Measurements from ENCODE around the gene CYGB.

The CYGB gene

DNA sequence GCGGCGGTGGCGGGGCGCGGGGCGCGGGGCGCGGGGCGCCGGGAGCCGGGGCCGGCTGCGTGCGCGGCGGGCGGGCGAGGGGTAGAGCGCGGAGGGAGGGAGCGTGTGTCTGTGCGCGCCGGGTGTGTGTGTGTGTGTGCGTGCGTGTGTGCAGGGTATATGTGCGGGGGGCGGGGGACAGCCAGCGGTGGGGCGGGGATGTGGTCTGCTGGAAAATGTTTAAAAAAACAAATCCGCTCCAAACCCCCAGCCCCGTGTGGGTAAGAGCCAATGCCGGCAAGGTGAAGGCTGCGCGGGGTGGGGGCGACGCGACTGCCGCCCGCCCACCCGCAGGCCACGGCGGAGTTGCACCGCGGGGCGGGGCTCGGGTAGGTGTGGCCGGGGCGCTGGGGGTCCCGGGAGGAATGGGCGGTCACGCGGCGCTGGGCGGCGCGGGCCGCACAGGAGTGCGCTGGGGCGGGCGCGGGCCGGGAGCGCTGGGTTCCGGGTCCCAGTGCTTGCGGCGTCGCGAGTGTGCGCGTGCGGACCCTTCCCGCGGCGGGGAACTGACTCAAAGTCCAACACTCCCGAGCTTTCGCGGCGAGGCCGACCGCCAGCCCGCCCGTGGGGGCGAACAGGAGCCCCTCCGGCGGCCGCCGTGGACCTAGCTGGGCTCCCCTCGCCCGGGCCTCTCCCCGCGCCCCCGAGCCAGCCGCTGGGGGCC, at the start of gene CYGB:
Gene CYGB, minus strand, starts transcription at position 132 of the 703 bp plus-strand sequence. CDS start 167 bp downstream, outside the sequence.
- no peak for DNase-seq

DNA sequence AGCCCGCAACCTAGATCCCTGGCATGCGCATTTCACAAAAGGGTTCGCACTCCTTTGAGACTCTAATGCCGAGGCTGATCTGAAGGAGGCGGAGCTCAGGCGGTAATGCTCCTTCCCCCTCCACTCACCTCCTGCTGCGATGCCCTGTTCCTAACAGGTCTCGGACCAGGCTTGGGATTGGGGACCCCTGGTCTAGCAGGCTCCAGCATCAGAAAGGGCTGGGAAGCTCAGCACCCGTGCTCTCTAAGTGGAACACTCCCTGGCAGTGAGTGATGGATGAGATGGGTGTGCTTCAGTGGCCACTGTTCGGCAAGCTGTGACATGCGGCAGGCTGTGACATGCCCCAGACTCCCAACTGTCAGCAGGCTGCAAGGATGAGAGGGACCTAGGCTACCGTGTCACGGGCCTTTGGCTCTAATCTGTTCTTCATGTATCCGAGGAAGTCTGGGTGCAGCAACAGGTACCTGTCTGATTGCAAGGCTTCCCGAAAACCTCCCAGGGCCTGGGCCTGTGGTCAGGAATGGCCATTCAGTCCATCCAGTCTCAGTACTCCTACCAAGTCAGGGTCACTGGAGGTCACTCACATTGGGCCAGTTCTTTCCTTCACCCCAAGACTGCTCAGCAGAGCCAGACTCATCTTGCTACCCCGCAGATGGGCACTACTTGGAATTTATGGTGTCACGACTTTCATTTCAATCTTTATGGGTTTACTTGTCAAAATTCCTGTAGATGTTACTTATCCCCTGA, 49.4 kb upstream of the CYGB start:
- no peak for DNase-seq

DNA sequence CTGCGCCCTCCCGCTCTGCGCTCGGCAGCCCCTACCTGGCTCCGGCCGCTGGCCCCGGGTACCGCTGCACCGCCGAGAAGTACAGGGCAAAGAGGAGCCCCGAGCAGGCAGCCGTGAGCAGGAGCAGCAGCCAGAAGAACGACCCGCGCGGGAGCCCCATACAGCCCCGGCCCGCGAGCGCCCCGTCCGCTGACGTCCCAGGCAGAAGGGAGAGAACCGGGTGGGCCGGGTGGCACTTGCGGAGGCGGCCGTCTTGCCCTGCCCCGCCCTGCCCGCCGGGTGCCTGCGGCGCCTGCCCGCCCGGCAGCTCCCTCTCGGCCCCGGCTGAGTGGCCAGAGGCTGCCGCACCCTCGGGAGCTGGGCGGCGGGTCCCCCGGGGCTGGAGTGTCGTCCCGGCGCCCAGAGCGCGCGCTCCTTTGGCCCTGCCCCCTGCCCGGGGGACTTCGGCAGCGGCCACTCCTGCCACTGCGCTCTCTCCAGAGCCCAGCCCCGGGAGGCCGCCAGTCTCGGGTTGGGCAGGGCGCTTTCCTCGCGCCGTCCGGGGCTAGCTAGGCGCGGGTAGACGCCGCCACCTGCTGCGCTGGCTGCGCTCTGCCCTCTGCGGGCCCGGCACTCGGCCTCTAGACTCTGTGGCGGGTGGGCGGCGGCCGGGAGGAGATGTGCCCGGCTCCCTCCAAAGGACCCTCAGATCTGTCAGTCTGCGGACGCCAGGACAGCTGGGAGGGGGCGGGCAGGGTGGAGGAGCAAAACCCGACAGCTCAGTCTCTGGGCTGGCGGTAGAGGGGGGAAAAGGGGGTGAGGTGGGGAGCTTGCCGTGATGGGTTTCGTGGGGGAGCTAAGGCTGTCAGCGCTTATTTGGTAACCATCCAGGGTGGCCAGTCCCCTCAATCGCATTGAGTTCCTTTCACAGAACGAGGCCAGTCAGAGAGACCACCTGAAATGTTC, 48.4 kb upstream of the CYGB start, which contains the start of gene ST6GALNAC2:
Gene ST6GALNAC2, minus strand, starts transcription at position 212 of the 945 bp plus-strand sequence. Its CDS starts 52 bp downstream, at position 160.
- peak; percentile 61 for DNase-seq

DNA sequence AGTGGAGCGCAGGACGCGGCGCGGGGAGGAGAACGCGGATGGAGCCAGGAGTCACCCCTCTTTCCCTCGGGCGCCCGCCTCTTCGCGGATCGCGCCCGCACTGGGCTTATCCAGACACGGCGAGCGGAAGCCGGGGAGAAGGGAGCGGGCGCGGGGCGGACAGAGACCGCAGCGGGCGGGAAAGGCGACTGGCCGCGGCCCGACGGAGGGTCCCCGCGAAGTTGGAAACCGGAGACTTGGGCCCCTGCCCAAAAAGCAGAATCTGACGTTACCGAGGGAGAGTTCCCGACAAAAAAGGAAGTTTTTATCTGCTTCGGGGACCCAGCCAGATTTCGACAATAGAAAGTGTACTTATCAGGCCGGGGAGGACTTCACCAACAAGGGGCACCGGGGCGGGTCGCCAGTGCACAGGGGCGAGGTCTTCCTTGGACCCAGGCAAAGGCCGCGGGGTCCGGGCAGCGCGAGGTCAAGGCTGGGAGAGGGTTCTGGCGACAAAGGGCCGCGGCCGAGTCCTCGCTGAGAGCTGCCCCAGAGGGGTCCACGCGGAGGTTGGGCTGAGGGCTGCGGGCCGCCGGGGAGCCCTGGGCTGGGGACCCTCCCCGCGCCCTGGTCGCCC, 47.6 kb upstream of the CYGB start:
- peak; percentile 36 for DNase-seq

DNA sequence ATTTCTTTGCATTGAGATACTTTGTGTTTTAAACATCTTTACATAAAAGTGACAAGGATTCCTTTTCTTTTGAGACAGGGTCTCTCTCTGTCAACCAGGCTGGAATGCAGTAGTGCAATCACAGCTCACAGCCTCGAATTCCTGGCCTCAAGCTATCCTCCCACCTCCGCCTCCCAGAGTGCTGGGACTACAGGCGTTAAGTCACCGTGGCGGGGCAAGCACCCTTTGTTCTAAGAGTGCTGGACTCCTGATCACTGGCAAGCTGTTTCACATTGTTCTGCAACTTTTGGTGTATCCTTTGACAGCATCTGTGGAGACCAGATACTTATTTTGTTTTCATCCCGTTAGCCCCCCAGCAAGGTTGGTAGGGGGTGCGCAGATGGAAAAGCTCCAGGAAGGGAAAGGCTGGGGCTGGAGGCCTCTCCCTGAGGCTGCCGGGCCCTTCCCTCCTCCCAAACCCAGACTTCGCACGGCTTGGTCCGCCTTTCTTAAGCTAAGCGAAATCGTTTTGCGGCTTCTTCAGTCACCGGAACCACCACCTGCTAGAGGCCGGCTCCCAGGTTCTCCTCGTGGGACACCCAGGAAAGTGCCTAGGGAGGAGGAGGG, 47.0 kb upstream of the CYGB start:
- DNase-seq: no peak

DNA sequence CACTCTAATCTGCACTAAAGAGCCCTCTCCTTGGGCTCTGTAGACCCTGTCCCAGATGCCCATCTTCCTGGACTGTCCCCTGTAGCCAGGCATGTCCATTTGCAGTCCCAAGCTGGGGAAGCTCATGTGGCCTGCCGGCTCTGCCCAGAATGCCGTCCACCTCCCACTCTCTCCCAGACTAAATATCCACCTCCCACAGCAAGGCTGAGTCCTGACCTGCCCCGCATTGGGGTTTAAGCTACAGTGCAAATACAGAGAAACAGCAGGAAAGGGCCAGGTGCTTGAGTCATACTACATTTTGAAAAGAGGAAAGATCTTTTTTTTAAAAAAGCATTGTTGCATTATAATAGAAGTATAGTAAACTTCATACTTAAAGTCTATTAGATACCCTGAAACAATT, 45.2 kb upstream of the CYGB start:
- no peak for DNase-seq

DNA sequence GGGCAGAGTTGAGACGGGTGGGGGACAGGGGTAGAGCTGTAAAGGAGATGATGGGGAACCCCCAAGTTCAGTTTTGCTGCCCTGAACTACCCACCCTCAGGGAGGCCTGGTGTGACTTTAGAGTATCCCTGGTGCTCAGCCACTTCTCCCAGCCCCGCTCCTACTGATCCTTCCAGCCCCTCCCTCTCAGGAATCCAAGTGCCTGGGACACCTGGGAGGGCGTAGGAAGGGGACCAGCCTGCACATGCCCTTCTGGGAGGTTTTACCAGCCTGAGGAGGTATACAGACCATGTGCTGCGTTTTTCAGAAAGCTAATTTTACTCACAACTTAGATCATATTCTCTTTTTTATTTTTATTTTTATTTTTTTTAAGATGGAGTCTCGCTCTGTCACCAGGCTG, 44.0 kb upstream of the CYGB start:
- no peak for DNase-seq

DNA sequence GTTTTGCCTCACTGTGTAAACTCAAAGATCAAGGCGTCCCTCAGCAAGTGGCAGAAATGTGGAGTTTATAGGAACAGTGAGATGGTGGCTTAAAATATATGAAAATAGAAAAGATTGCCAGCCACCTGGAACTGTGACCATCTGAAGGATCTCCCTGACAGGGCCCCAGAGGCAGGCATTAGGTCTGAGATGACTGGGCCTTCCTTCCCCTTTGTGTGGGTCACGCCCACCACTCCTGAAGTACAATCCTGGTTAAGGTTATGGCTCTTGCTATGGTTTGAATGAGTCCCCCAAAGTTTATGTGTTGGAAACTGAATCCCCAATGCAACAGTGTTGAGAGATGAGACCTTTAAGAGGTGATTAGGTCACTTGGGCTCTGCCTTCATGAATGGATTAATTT, 41.8 kb upstream of the CYGB start:
- DNase-seq: no peak

DNA sequence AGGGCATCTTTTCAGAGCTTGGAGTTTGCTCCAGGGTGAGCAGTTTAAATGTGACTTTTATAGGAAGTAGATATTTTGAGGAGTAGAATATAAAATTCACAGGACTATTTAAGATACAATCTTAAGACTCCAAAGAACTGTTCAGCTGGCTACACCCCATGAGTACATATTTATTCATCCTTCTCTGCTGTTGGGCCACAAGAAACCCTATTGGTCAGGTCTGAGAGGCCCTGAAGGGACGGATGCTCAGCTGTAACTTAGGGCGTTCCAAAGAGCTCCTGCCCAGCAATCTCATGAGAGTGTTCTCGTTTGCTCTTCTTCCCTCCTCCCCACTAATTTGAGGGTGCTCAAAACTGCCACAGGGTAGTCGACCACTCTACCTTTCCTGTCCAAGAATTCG, 40.9 kb upstream of the CYGB start:
- DNase-seq: no peak

DNA sequence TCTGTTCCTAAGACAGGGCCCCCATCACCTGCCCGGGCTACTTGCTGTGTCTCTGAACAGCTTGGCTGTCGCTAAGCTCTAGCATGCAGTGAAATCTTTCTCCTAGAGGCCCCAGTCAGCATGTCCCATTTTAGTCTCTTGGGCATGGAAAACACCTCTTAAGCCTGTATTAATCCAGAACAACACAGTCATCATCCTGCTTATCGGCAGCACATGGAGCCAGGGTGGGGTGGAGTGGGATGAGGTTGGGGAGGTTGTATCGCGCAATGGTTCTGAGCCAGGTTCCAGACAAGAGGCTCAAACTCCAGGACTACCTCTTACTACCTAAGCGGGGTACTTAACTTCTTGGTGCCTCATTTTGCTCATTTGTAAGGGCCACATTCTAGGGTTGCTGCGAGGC, 40.4 kb upstream of the CYGB start:
- DNase-seq: no peak

DNA sequence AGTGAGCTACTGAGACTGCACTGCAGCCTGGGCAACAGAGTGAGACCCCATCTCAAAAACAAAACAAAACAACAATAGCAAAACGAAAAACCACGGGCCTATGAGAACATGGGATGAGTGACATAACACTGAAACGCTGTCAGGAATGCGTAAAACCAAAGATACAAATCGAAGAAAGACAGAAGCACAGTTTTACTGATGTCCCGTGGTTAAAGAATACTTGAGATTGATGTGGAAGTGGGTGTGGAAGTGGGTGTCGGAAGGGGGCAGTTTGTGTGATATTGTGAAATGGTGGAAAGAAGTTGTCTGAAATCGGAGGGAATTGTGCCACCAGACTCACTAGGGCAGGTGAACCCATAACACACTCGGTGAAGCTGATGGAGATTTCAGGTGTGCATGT, 38.7 kb upstream of the CYGB start:
- no peak for DNase-seq

DNA sequence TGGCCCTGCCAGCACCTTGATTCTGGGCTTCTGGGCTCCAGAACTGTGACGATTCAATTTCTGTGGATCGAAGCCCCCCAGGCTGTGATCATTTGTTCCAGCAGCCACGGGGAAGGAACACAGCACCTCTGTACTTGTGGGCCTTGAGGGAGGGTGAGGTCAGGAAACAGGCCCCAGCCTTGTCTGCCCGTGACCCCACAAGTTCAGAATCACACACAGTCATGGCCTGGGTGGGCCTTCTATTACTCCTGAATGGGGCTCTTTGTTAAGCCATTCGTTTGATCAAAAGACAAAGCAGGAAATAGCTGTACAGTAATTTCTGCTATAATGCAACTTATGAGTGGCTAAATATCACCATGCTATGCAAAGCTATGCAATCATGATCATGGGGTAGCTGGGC, 38.1 kb upstream of the CYGB start:
- no peak for DNase-seq

DNA sequence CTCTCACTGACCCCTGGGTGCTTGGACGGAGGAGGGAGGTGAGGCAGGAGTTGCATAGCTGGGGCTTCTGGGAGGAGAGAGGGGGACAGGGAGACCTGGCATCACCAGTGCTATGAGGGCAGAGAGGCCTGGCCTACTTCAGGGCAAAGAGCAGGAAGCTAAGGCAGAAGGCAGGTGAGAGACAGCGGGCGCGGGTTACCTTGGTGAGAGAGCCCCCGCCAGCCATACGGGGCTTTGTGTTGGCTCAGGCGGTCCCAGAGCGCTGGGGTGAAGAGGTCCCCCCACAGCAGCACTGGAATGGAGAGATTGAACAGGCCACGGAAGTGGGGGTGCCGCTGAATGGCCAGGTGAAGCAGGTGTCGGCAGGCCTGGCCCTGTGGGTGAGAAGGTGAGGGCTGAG, 36.7 kb upstream of the CYGB start:
- DNase-seq: no peak

DNA sequence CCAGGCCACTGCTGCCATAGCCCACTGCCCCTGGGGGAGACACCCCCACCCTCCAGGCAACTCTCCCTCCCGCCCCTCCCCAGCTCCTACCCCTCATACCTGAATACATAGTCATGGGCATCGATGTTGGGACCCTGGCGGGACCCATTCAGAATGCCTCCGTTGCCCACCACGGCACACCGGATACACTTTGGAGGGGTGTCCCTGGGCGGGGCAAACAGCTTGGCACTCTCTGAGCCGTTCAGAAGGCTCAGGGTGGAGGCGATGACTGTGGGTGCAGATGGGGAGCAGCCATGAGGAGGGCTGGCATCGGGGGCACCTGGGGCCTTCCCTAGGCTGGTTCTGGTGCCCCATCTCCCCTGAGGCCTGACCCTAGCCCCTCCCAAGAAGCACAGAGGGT, 35.6 kb upstream of the CYGB start:
- DNase-seq: no peak

DNA sequence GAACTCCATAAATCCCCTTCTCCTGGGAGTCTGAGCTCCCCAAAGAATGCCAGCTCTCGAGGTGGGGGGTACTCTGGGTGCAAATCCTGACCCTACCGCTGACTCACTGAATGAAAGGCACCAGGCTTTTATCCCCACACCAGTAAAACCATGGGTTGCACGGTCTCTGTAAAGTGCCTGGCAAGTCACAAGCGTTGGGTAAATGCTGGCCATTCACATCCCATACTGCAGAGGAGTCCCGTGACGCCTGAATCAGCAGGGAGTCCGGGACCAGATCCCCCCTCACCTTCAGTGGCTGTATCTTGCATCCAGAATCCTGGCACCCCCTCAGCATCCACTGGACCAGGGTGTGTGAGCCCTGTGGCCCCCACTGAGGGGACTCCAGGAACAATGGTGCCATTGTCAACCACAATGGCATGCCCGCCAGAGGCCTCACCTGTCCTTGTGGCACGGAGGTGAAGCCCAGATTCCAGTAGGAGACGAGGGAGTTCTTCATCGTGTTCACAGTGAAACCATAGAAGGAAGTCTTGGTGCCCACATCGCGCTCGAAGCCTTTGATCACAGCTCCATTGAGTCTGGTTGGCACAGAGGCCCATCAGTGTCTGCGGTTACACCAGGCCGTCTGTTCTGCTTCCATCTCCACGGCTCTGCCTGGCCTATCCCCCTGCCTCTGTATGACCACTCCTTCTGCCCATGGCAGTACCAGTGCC, 34.8 kb upstream of the CYGB start:
- DNase-seq: no peak

DNA sequence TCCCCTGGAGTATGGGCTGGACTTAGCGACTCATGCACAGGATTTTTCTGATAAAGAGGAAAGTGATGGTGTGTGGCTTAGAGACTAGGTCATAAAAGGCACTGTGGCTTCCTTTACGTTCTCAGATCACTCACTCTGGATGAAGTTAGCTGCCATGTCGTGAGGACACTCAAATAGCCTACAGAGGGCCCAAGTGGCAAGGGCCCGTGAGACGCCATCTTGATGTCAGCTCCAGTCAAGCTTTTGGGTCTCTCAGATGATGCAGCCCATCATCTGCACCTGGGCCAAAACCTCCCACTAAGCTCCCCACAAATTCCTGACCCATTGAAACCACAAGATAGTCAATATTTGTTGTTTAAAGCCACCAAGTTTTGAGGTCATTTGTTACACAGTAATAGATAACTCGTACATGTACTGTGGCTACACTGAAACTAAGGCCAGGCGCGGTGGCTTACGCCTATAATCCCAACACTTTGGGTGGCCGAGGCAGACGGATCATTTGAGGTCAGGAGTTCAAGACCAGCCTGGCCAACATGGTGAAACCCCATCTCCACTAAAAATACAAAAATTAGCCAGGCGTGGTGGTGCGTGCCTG, 33.5 kb upstream of the CYGB start:
- no peak for DNase-seq

DNA sequence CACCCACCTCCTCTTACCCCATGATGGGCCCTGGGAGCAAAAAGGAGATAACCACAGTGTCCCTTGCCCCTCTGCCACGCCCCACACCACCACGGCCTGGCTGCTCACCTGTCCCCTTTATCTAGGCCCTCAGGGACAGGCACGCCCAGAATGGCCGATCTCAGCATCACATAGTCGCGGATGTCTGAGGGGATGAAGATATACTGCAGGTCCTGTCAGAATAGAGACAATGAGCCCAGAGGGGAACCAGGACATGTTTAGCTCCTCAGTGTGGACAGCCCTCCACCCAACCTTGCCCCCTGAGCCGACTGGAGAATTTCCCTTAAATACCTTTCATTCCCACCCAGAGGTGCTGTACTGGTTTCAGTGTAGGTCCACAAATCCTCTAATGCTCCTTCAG, 32.9 kb upstream of the CYGB start:
- DNase-seq: no peak

DNA sequence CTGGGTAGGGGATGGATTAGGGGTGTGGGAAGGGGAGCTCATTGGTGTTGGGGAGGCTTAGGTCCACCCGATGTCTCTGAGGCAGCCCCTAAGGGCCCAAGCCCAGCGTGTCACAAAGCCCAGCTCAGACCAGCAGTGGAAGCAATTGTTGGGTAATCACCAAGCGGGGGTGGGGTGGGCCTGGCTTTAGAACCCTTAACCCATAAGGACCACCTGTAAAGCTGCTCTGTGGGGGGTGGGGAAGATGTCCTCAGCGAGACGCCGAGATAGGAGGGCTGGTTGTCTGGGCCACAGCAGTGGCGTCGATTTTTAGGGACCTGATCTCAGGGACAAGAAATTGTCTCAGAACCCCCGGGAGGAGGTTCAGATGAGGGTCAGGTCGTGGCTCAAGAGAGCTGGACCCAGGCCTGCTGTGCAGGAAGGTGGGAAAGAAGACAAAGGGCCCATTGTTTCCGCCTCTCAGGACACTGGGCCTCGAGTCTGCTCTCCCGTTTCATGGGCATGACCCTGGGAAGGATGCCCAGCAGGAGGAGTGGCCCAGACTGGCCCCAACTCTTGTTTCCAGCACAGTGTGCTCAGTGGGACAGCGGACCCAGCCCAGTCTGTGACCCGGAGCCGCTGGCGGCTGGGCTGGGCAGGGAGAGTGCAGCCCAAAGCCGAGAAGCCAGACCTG, 32.2 kb upstream of the CYGB start:
- no peak for DNase-seq

DNA sequence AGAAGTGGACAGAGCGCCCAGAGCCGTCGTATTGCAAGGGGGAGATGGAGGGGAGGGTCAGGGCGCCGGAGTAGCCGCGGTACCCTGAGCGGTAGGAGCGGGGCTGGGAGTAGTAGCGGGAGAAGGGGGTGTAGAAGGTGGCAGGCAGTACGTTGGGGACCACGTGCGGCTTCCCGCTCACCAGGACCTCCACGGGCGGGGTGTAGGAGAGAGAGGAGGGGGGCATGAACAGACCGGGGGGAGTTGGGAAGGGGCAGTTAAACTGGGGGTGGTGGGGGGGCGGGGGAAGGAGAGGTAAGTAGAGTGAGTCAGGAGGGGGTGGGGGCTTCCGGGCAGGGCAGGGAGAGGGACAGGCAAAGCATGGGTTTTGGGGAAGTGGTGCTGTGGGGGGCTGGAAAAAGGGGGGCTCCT, 31.3 kb upstream of the CYGB start:
- no peak for DNase-seq

DNA sequence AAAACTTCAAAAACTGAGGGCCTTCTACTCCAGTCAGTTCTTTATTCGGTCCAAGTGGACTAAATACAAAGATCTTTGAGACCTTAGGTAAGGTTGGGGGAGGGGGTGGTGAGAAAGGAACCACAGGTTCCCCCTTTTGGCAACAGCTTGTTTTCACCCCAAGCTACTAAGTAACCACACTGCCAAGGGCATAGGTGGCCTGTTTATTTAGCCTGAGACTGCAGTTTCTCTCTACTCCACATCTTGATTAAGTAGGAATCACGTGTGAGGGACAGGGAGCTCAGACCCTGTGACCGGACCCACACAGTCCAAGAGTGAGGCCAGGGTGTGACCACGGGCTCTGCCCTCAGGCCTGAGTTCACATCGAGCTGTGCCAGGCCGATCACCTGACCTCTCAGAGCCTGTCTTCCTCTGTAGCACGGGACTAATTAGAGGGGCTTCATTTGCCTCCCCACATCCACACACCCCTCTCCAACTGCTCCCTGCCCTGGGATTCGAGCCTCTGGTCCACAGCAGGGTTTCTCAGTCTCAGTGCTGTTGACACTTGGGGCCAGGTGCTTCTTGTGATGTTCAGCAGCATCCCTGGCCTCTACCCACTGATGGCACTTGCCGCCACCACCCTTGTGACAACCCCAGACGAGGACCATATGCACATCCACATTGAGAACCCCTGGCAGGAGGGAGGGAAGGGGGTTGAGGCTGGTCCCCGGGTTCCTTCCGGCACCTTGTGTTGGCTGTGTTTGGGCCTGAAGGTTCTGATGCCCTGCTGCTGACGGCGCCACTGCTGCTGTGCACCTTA, 30.3 kb upstream of the CYGB start:
- DNase-seq: peak; percentile 27

Measured in stimulated activated CD4-positive, alpha-beta T cell treated with anti-CD3 and anti-CD28 coated beads, Interleukin-15, amount 100 ng/mL, for 24 hours (primary cell).